Measurements from ENCODE around the gene SLA2.
"Not testable (repeated sequence)": the region's sequence is repeated elsewhere in the genome, so short reads cannot be mapped to it uniquely, and the experiment has no call there.

The SLA2 gene

DNA sequence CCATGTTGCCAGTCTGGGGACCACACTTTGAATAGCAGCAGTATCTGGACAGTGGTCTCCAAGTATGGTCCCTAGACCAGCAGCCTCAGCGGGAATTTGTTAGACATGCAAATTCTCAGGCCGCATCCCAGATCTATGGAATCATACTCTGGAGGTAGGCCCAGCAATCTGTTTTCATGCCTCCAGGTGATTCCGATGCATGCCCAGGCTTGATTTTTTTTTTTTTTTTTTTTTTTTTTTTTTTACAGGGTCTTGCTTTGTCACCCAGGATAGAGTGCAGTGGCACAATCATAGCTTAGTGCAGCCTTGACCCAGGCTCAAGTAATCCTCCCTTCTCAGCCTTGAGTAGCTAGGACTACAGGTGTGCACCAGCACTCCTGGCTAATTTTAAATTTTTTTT is 682 bp upstream of the SLA2 start:
- no peak overlapping the region for H3K4me3 ChIP-seq (ENCODE audit: low read depth, low read length)

DNA sequence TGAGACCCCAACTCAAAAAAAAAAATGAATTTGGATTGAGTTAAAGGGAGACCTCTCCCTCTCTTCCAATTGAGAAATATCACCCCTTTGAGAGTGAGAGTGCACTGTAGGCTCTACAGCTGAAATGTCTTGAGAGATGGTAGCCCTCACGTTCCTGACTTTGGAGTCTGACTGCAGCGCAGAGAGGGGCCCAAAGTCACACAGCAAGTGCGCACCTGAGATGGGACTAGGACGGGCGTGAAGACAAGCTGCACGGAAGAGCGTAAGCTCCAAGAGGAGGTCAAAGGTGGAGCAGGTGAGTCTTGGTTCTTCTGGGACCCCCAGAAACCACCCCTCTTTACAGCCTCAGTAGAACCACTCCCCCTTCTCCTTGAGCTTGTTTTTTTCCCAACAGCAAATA is 643 bp downstream of the SLA2 start:
- no peak overlapping the region for H3K4me3 ChIP-seq (ENCODE audit: low read depth, low read length)

DNA sequence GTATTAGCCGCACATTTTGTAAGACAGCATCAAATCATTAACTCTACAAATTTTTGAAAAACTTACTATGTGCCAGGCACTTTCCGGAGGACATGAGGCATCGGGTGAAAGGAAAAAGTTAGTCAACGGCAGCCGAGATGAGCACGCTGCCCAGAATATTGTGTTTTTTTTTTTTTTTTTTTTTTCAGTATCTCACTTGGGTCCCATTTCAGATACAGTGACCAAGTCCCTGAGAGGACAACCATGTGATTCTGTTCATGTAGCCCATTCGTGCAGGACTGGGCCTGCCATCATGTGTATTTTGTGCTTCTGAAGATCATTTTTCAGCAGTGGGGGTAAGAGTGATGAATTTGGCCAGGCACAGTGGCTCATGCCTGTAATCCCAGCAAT is 1.3 kb downstream of the SLA2 start:
- no peak overlapping the region for H3K4me3 ChIP-seq (ENCODE audit: low read depth, low read length)

DNA sequence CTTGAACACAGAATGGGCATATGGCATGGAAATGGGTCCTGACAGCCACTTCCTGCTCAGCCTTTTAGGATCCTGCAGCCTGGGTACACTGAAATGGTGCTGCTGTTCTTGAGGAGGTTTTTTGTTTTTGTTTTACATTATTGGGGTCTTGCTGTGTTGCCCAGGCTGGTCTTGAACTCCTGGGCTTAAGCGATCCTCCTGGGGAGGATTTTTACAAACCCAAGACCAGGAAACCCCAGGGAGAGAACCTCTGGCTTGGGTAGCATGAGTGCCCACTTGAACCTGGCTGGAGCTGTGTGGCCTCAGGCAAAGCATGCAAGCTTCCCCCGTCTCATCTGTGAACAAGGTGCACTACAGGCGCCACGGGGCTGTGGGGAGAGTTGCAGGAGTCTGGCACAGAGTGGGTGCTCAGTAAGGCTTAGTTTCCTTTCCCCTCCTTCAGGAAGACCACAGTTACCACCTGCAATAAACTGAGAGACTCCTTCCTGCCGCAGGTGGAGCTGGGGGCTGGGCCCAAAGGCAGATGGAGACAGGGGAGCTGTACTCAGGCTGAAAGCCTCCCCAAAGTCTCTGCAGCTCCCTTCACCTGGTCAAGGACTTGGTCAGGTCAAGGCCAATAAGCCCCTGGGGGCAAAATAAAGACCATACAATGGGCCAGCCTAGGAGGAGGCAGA is 1.8 kb downstream of the SLA2 start:
- no peak overlapping the region for H3K4me3 ChIP-seq (ENCODE audit: low read depth, low read length)

DNA sequence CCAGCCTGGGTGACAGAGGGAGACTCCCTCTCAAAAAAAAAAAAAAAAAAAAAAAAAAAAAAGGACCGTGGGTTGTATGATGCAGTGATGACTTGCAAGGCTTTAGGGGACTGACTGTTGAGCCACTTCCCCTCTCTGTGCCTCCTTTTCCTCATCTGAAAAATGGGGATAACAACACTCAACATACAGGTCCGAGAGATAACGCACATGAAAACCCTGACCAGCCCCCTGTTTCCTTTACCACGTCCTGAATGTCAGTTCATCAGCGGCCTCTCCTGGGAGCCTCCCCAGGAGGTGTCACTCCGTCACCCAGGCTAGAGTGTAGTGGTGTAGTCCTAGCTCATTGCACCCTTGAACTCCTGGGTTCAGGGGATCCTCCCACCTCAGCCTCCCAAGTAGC is 3.9 kb downstream of the SLA2 start:
- no peak overlapping the region for H3K4me3 ChIP-seq (ENCODE audit: low read depth, low read length)

DNA sequence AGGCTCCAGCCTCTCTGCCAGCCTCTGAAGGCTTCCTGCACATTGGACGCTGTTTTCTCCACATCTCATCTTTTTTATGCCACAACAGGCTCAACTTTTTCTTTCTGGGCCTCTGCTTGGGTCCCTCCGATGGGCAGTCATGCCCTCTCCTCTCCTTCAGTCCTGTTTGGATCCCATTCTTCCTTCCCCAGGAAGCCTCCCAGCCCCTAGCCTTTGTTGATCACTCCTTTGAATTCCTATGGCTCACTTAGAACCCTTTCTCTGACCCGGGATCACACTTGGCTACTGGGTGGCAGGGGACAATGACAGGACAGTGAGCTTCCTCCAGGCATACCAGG is 4.5 kb downstream of the SLA2 start:
- no peak overlapping the region for H3K4me3 ChIP-seq (ENCODE audit: low read depth, low read length)

DNA sequence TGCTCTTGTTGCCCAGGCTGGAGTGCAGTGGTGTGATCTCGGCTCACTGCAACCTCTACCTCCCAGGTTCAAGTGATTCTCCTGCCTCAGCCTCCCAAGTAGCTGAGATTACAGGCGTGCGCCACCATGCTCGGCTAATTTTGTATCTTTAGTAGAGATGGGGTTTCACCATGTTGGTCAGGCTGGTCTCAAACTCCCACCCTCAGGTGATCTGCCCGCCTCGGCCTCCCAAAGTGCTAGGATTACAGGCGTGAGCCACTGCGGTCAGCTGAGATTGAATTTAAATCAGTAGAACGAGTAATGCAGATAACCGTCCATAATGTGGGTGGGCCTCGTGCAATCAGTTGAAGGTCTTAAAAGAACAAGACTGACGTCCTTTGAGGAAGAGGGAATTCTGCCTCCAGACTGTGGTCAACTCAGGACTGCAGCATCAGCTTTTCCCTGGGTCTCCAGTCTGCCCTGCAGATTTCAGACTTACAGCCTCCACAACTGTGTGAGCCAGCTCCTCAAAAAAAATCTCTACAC is 7.1 kb downstream of the SLA2 start:
- not testable (repeated sequence) for H3K4me3 ChIP-seq (ENCODE audit: low read depth, low read length)

DNA sequence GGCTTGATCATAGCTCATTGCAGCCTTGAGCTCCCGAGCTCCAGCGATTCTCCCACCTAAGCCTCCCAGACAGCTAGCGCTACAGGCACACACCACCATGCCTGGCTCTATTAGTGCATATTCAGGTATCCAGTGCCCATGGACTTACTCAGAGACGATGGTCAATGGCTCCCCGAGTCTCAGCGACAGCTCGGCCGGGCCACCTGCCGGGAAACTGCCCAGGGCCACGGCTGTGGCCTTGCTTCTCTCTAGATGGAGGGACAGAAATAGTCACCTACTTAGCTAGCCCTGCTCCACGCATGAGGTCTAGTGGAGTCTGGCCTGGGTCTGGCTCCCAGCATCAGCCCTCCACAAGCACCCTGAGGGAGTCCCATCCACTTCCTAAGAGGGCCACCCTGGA is 11.7 kb downstream of the SLA2 start:
- H3K4me3 ChIP-seq (ENCODE audit: low read depth, low read length): no peak overlapping the region

DNA sequence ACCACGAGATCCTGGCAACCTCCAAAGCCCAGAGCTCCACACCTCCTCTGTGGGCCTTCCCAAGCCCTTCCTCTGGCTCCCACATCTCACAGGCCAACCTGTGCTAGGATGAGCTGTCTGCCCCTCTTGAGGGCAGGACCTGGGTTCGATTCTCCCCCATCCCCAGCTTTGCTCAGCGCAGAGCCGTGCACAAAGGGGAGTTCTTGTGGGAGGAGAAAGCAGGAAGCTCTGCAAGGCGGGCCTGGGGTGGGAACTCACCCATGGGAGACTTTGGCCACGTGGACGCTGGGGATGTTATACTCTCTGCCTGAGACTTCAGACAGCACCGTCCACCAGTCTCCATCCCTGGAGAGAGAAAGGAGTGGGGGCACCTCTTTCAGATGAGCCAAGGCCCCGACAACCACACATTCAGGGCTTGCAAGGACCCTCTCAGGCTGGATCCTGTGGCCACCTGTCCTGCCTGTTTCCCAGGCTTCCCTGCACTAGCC is 12.7 kb downstream of the SLA2 start:
- no peak overlapping the region for H3K4me3 ChIP-seq (ENCODE audit: low read depth, low read length)

DNA sequence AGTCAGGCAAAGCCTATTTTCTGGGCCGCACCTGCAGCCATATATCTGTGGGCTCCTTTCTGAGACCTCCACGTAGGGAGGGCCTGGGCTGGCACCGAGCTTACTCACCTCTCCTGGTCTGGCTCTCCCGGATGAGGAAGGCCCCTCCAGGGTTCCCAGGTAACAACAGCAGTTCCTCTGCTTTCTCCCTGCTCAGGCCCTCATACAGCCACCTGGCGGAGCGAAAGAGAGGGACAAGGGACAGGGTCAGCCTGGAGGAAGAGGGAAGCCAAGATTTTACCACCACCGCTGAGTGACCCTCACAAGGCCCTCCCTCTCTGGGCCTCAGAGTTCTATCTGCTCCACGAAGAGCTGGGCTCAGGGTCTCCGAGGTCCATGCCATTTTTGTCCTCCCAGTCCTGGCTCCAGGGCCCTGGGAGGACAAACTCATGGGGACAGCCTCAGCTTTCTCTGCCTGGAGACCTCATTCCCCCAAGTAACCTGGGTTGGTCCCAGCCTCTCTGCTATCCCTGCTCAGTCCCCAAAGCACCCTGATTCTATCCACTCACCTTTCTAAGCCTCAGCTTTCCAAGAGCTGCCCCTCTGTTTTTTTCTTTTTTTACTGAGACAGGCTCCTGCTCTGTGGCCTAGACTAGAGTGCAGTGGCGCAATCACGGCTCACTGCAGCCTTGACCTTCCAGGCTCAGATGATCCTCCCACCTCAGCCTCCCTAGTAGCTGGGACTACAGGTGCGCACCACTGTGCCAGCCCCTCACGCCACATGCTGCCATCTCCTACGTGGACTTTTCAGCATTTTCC is 13.3 kb downstream of the SLA2 start:
- no peak overlapping the region for H3K4me3 ChIP-seq (ENCODE audit: low read depth, low read length)

DNA sequence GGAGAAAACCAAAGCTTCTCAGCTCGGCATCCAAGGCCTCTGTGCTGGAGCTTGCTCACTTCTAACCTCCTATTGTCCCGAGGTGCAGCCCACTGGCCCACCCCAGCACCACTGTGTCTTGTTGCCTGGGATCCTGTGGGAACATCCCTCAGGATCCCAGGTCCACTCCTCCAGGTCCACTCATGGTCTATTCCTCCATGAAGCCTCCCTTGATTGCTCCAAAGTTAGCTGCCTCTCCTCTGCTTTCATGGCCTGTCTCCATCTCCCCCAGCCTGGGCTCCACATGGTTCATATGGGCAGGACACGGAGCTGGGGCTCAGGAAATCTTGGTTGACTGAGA is 13.9 kb downstream of the SLA2 start:
- no peak overlapping the region for H3K4me3 ChIP-seq (ENCODE audit: low read depth, low read length)

DNA sequence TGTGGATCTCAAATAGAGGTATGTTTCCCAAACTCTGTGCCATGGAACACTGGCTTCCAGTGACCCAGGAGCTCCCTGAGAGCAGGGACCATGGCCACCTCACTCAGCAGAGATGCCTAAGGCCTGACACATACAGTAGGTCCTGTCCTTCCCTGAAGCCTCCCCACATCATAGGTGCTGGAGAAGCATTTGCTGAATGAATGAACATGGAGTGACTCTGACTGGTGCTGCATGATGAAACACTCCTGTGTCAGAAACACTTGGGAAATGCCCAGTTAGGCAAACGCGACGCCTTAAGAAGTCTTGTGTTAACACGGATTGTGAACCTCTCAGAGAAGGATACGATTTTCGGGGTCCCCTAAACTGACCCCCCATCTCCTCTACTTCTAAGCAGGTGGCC is 14.3 kb downstream of the SLA2 start:
- no peak overlapping the region for H3K4me3 ChIP-seq (ENCODE audit: low read depth, low read length)

DNA sequence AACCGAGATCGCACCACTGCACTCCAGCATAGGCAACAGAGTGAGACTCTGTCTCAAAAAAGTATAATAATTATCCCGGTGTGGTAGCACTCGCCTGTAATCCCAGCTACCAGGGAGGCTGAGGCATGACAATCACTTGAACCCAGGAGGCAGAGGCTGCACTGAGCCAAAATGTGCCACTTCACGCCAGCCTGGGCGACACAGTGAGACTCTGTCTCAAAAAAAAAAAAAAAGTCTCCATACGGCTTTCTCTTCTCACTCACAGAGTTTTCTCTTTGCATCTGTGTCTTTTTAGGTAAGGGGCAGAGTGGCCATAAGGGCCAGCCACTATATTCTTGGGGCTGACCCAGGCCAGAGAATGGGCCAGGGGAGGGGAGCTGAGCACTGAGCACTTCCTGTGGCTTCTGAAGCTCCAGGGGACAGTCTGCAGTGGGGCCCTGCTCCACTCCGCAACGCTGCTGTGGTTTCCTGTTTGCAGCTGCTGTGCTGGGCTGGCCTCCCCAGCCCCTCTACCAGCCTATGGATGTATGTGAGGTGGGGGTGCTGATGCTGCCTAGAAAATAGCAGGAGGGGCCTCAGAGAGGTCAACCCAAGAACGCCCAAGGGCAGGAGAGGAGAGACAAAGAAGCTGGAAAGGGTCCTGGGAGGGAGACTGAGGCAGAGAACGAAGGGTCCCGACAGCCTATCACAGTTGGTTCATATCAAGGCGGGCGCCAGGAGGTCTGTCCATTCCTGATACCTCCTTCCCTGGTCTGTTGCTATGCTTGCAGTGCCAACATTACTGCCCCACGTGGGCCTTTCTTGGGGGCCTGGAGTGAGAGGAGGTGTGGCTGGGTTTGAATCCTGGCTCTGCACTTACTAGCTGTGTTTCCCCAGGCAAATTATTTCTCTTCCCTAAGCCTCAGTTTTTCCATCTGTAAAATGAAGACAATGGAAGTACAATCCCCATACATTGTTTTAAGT is 16.0 kb downstream of the SLA2 start:
- H3K4me3 ChIP-seq (ENCODE audit: low read depth, low read length): no peak overlapping the region

DNA sequence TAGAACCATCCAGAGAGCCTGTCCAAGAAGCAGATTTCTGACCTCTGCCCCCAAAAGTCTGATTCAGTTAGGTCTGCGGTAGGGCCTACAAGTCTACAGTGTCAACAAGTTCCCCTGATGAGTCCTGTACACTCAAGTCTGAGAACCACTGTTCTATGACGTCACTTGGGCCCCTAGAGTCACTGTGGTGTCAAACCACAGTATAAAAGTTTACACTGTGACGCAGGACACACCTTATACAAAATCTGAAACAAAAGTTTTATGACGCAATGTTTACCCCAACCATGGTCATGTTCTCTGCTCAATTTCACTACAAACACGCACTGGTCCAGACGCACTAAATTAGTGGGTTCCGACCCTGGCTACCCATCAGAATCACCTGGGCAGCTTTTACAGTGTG is 17.9 kb downstream of the SLA2 start:
- H3K4me3 ChIP-seq (ENCODE audit: low read depth, low read length): no peak overlapping the region

DNA sequence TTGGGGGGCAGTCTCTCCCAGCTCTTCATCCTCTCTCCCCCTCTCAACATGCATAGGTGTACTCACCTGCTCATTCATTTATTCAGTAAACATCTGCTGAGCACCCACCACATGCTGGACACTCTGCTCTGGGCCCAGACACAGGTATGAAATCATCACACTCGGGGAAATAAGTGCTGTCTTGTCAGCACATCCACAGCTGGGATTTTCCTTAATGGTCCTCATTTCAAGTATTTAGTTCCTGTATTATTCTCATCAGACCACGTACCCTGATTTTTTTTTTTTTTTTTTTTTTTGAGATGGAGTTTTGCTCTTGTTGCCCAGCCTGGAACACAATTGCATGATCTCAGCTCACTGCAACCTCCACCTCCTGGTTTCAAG is 21.1 kb downstream of the SLA2 start:
- H3K4me3 ChIP-seq (ENCODE audit: low read depth, low read length): no peak overlapping the region

DNA sequence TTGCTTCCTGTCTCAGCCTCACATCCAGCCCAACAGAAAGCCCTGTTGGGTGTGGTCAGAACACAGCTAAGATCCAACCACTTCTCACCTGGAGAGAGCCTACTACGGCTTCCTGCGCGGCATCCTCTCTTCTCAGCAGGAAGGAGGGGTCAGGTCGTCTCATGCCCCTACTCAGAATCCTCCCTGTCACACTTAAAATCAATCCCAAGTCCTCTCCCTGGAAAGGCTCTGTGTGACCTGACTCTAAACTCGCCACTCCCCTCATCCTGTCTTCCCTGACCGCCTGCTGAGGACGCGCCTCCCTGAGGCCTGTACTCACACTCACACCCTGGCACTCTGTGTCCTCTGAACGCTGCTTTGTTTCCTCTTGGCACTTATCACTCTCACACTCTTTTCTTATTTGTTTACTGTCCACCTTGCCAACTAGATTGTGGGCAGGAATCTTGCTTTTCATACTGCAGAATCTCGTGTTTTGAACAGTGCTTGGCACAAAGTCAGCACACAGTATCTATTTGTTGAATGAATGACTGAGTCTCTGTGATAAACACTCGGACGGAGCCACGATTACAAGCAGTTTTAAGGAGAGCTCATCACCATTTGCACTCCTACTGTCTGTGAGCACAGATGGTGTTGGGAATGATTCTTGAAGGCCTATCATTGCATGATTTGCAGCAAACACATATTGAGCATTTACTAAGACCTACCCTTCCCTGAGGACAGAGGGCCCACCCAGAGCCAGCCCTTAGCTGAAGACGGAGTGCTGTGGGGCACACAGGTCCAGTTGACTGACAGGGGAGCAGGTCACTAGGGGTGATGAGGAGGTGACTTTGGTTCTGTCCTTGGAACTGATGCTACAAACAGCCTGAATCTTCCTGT is 21.7 kb downstream of the SLA2 start:
- H3K4me3 ChIP-seq (ENCODE audit: low read depth, low read length): no peak overlapping the region

DNA sequence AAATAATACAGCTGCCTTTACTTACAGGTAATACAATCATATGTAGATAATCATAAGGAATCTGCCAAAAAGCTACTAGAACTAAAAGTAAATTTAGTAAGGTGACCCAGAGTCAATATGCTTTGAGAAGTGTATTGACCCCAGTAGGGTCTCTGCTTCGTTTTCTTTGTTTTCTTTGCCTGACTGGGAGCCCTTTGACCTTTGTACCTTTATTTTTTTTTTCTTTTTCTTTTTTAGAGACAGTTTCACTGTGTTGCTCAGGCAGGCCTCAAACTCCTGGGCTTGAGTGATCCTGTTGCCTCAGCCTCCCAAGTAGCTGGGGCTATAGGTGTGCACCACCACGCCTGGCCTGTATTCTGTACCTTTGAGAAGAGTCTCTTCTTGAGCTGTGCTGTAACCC is 22.6 kb downstream of the SLA2 start:
- no peak overlapping the region for H3K4me3 ChIP-seq (ENCODE audit: low read depth, low read length)

DNA sequence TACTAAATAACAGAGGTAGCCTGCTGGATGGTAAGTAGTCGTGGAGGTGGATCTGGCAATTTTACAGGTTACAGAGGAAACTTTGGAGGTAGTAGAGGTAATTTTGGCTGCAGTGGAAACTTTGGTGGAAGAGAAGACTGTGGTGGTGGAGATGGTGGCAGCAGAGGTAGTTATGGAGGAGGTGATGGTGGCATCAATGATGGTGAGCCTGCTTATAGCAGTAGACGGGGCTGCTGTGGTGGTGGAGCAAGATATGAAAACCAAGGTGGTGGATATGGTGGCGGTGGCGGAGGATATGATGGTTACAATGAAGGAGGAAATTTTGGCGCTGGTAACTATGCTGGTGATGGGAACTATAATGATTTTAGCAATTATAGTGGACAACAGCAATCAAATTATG is 25.1 kb downstream of the SLA2 start:
- no peak overlapping the region for H3K4me3 ChIP-seq (ENCODE audit: low read depth, low read length)

DNA sequence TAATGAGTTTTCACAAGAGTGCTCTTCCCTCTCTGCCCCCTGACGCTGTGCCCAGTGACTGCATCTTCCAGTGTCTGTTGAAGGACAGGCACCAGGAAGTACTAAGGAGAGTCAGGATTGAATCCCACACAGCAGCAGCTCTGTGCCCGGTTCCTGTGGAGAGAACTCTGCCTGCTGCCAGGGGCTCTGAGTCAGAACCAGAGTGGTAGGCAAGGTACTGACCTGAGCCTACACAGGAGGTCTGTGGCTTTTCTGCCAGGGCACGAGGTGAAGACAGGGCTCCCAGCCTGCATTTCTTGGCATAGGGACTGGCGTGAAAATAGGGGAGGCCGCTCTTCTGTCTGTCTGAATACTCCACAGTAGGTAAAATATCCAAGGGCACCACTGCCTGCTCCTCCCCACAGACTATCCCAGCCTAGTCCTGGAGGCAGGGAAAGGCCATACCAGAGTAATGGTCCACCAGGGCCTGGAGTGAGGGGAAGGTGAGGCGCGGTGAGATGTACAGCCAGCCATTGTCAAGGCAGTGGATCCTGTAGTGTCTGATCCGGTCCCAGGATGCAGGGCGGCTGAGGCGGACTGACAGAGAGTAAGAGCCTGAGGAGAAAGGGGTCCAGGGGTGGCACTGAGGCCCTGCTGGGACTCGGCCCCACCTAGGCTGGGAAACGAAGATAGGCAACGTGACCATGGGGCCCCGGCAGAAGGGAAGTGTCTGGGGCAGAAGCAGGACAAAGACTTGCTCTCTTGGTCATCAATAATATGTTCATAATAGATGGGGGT is 31.0 kb downstream of the SLA2 start:
- no peak overlapping the region for H3K4me3 ChIP-seq (ENCODE audit: low read depth, low read length)

DNA sequence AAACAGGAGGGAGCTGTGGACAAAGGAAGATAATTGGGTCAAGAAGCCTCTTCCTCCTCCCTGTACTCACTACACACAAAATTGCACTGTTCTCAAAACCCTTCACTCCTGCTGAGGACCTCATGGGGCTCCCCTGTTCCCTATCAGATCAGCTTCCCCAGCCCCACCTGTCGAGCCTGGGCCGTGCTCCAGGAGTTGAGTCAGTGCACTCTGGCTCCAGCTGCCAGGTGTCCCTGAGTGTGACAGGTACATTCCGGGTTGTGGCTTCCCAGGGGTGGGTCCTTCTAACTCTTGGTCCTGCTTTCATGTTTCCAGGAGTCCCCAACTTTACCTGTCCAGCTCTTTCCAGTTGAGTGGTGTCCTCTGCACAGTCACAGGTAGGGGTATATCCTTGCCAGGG is 32.0 kb downstream of the SLA2 start:
- no peak overlapping the region for H3K4me3 ChIP-seq (ENCODE audit: low read depth, low read length)
